GM12891 (cell line): Measurements from ENCODE around the gene SLC1A5.

ENCODE experiments used
- DNase-seq: peaks from one replicate; pipeline ENCODE4 v3.0.0; 2011; ENCODE audit warnings: low spot score; ENCODE audit not compliant: insufficient read length
- FAIRE-seq: peaks from 2 replicates; lab custom pipeline; 2011; peaks lifted over from hg19 to GRCh38; lab: Jason Lieb, UNC
- PAX5 ChIP-seq: IDR thresholded peaks from 2 replicates; pipeline ENCODE4 v1.6.1; 2011; ENCODE audit warnings: low read length, moderate library complexity, mild to moderate bottlenecking; ENCODE audit not compliant: insufficient read depth, severe bottlenecking
- POLR2A ChIP-seq: IDR thresholded peaks from 2 replicates; pipeline ENCODE4 v1.6.1; 2011; ENCODE audit warnings: low read depth, low read length, control low read depth
- POLR2AphosphoS5 ChIP-seq: IDR thresholded peaks from 2 replicates; pipeline ENCODE4 v1.6.1; 2011; ENCODE audit warnings: low read depth, low read length, control low read depth
- POU2F2 ChIP-seq: IDR thresholded peaks from 2 replicates; pipeline ENCODE4 v1.6.1; 2011; ENCODE audit warnings: low read depth, mild to moderate bottlenecking, control low read depth, low read length, moderate library complexity
- SPI1 ChIP-seq: IDR thresholded peaks from 2 replicates; pipeline ENCODE4 v1.6.1; 2011; ENCODE audit warnings: low read depth, low read length, control low read depth
- TAF1 ChIP-seq: IDR thresholded peaks from 2 replicates; pipeline ENCODE4 v1.6.1; 2011; ENCODE audit warnings: low read depth, low read length, control low read depth

The SLC1A5 gene

DNA sequence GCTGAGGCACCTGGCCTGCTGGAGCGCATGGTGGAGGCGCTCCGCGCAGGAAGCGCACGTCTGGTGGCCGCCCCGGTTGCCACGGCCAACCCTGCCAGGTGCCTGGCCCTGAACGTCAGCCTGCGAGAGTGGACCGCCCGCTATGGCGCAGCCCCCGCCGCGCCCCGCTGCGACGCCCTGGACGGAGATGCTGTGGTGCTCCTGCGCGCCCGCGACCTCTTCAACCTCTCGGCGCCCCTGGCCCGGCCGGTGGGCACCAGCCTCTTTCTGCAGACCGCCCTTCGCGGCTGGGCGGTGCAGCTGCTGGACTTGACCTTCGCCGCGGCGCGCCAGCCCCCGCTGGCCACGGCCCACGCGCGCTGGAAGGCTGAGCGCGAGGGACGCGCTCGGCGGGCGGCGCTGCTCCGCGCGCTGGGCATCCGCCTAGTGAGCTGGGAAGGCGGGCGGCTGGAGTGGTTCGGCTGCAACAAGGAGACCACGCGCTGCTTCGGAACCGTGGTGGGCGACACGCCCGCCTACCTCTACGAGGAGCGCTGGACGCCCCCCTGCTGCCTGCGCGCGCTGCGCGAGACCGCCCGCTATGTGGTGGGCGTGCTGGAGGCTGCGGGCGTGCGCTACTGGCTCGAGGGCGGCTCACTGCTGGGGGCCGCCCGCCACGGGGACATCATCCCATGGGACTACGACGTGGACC, 32.4 kb downstream of the SLC1A5 start:
- TF ChIP-seq TAF1 = no peak
- no peak for TF ChIP-seq PAX5
- no peak for TF ChIP-seq POLR2AphosphoS5
- TF ChIP-seq SPI1 = no peak
- TF ChIP-seq POU2F2 = no peak
- TF ChIP-seq POLR2A = no peak
- DNase-seq = no peak
- FAIRE-seq = no peak

DNA sequence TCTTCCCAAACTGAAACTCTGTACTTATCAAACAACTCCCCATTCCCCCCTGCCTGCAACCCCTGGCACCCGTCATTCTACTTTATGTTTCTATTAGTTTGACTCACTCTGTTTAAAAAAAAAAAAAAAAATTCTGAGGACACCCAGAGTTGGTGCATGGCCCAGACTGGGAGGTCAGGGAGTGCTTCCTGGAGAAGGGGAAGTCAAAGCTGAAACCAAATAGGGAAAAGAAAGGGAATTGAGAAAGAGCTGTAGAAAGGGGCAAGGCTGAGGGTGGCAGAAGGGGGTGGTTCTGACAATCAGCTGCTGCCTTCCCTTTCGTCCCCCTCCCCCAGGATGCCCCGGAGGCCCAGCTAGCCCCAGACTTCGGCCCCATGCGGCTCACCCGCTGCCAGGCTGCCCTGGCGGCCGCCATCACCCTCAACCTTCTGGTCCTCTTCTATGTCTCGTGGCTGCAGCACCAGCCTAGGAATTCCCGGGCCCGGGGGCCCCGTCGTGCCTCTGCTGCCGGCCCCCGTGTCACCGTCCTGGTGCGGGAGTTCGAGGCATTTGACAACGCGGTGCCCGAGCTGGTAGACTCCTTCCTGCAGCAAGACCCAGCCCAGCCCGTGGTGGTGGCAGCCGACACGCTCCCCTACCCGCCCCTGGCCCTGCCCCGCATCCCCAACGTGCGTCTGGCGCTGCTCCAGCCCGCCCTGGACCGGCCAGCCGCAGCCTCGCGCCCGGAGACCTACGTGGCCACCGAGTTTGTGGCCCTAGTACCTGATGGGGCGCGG, 33.1 kb downstream of the SLC1A5 start:
- FAIRE-seq = no peak
- TF ChIP-seq POLR2A (no peak), TAF1 (no peak), POU2F2 (no peak), SPI1 (no peak), PAX5 (no peak), POLR2AphosphoS5 (no peak)
- DNase-seq = no peak

DNA sequence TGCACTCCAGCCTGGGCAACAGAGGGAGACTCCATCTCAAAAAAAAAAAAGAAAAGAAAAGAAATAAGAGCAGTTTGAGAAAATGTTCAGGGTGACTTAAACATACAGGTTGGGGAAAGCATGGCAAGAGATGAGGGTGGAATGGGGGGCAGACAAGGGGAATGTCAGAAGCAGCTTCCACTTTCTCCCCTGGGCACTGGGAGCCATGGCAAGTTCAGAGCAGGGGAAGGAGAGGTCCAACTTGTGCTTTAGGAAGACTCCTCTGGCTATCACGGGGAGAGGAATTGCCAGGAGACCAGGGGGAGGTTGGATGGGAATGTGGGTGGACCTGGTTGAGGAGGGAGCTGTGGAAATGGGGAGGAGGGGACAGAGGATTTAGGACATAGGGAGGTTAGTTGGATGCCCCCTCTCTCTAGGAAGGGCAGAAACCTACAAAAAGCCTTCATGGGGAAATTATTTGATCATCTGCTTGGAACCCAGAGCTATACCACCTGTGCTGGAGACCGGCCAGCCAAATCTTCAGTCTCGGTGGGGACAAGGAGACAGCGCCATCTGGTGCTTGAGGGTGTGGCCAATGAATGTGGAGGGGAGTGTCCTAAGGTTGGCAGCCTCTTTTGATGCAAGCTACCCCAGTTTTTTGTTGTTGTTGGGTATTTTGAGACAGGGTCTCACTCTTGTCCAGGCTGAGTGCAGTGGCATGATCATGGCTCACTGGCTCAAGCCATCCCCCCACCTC, 34.8 kb downstream of the SLC1A5 start:
- no peak for TF ChIP-seq TAF1
- FAIRE-seq (peak; percentile 89), DNase-seq (peak; percentile 73)

DNA sequence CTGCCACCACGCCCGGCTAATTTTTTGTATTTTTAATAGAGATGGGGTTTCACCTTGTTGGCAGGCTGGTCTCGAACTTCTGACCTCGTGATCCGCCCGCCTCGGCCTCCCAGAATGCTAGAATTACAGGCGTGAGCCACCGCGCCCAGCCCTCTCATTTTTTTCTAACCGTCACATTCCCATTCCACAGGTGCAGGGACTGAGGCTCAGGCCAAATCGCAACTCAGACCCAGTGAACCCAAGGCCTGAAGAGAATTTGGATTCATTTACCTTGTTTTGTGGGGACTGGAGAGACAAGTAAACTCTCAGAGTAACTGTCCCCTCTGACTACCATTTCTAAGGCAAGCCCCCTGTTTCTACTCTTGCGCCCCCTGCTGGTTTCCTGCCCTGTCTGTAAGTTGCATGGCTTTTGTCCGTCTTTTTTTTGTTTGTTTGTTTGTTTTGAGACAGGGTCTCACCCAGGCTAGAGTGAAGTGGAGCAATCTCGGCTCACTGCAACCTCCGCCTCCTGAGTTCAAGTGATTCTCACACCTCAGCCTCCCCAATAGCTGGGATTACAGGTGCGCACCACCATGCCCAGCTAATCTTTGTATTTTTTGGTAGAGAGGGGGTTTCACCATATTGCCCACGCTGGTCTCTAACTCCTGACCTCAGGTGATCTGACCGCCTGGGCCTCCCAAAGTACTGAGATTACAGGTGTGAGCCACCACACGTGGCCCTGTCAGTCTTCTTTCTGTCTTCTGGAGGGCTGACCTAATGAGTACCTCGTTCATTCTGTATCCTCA, 39.9 kb downstream of the SLC1A5 start:
- DNase-seq = no peak
- no peak for TF ChIP-seq POLR2AphosphoS5
- TF ChIP-seq TAF1 = no peak
- no peak for TF ChIP-seq POLR2A
- TF ChIP-seq SPI1 = no peak
- TF ChIP-seq PAX5 = no peak
- no peak for TF ChIP-seq POU2F2
- no peak for FAIRE-seq

DNA sequence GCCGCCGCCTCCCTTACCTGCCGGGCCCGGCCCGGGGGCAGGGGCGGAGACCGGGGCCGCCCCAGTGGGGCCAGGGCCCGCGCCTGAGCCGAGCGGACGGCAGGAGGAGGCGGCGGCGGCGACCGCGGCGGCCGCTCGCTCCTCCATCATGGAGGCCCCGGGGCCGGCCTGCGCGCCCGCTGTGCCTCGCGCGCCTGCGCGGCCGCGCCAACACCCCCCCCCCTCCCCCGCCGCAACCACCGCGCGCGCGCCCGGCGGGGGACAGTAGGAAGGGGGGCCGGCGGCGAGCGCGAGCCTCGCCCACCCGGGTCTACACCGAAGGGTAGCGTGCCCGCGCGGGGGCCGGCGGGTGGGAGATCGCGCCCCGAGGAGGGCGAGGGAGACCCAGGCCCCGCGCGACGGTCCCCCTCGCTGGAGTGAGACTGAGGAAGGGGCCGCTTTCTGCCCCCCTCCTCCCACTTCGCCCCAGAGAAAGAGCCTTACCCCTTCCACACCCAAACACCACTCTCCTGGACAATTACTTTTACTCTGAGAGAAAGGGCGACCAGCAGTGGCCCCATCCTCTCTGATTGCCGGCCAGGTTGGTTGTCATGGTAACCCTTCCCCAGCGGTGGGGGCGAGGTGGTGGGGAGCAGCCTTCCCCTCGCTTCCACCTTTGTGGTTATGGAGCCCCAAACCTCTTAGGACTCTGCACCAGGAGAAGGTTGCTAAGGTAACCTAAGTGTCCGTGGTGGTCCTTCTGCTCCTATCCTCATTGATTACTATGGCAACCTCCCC, 41.9 kb downstream of the SLC1A5 start, which contains the start of gene STRN4:
Gene STRN4, minus strand, starts transcription at position 170 of the 777 bp plus-strand sequence. Its CDS starts 20 bp downstream, at position 150.
- TF ChIP-seq PAX5 = no peak
- TF ChIP-seq POU2F2 = no peak
- no peak for TF ChIP-seq TAF1
- FAIRE-seq (peak; percentile 65), DNase-seq (peak; percentile 92)

DNA sequence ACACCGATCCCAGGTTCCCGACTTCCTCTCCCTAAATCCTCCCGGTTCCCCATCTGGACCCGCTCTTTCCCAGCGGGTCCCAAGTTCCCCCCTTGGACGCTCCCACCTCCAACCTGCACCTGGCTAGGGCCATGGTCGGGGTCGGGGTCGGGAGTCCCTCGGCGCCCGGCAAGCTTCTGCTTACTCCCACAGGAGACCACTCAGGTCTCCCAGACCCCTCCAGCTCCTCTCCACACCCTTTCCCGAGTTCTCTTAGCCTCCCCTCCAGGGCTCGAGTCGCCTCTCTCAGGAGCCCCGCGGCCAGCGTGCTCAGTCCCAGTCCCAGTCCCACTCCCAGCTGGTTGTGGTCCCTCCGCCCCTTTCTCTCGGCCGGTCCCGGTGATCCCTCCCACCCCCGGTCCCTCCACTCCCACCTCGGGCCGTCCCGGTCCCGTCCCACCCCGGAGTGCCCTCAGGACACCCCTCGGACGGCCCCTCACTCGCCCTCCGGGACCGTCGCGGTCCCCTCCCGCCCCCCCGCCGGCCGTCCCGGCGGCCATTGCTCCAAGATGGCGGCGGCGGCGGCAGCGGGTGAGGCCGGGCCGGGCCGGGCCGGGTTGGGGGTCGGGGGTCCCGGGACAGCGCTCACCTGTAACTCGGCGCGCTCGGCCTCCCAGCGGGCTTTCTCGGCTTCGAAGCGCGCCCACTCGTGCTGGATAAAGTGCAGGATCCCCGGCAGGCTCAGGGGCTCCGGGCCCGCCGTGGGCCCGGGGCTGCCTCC, 42.7 kb downstream of the SLC1A5 start, which contains the start of gene FKRP:
Gene FKRP, plus strand, starts transcription at position 537 of the 760 bp plus-strand sequence. CDS start 9,394 bp downstream, outside the sequence.
- peak; percentile 66 for DNase-seq
- no peak for TF ChIP-seq POLR2AphosphoS5
- no peak for TF ChIP-seq TAF1
- no peak for FAIRE-seq

DNA sequence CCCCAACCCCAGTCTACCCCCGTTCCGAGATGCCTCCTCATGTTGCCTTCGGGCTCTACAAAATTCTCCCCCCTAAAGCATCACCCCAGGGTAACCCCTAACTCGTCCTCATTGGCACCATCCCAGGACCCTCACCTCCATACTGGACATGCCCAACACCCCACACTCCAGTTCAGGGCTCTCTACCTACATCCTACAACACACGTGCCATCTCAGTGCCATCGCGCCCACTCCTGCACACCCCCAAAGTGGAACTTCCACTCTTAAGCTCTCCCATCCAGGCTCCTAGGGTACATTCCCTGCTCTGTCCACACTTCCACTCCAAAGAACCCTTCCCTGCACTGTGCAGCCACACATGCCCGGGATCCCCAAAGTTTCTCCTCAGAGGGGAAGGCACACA, 43.4 kb downstream of the SLC1A5 start:
- FAIRE-seq (peak; percentile 16), DNase-seq (no peak)
- TF ChIP-seq POLR2A (no peak), POU2F2 (no peak), TAF1 (no peak), PAX5 (no peak), POLR2AphosphoS5 (no peak), SPI1 (no peak)
